K562 (cell line): ENCODE measurements around the gene CSF2.
"Not testable (repeated sequence)": the region's sequence is repeated elsewhere in the genome, so short reads cannot be mapped to it uniquely, and the experiment has no call there.

Experiments
- CBX8 ChIP-seq: fragments of 200-600 bp; sonication (generic); IDR thresholded peaks from 2 replicates; pipeline ENCODE4 v1.6.1; 2012; ENCODE audit warnings: borderline replicate concordance, mixed run types, low read depth, mild to moderate bottlenecking, moderate library complexity, mixed read lengths, low read length, control low read depth, inconsistent platforms; ENCODE audit not compliant: poor library complexity, severe bottlenecking; ENCODE audit errors: extremely low read depth
- CTCF ChIP-seq, 3 experiments: IDR thresholded peaks in 2 of 3; conservative IDR thresholded peaks in 1 of 3; 2 replicates each; pipeline ENCODE4 v1.5.1; 2011 to 2012; ENCODE audit warnings: low read length in 3 of 3, mild to moderate bottlenecking in 3 of 3, control low read depth in 2 of 3, improper control_type of control experiment in 1 of 3, inconsistent platforms in 1 of 3, low read depth in 1 of 3, mixed read lengths in 1 of 3, moderate library complexity in 1 of 3; ENCODE audit not compliant: insufficient read depth in 2 of 3
- DPF2 ChIP-seq: fragments of 450-650 bp; IDR thresholded peaks from 2 replicates; pipeline ENCODE4 v1.6.1; 2016
- KDM5B ChIP-seq: fragments of 200-600 bp; sonication (generic); IDR thresholded peaks from 2 replicates; pipeline ENCODE4 v1.6.1; 2012; ENCODE audit warnings: low read depth, mild to moderate bottlenecking, moderate library complexity, low read length, control low read depth, inconsistent platforms; ENCODE audit not compliant: insufficient replicate concordance
- ZBTB9 ChIP-seq: fragments of 450-650 bp; formaldehyde crosslinking; IDR thresholded peaks from 2 replicates; pipeline ENCODE4 v1.4.0; 2020; ENCODE audit warnings: mild to moderate bottlenecking, moderate library complexity

GRCh38 chr5:132120717-132121116, 47.1 kb downstream of the CSF2 start:
- not testable (repeated sequence) for TF ChIP-seq ZBTB9 (CRISPR knock-in tag); KDM5B; CTCF (IDR thresholded peaks at IDR 0.05 in 2 of 3, conservative IDR thresholded peaks at IDR 0.05 in 1 of 3; ENCODE audit: insufficient read depth in 2 of 3, low read depth in 1 of 3, low read length in 3 of 3); DPF2; CBX8
